CD4-positive, alpha-beta T cell treated with Interleukin-17A for 1 hour (primary cell): Measurements from ENCODE around the gene FCGR3A.
"Not testable (repeated sequence)": the region's sequence is repeated elsewhere in the genome, so short reads cannot be mapped to it uniquely, and the experiment has no call there.

Experiments
- DNase-seq: peaks from one replicate; pipeline ENCODE4 v3.0.0-alpha.2; 2020

The FCGR3A gene

DNA sequence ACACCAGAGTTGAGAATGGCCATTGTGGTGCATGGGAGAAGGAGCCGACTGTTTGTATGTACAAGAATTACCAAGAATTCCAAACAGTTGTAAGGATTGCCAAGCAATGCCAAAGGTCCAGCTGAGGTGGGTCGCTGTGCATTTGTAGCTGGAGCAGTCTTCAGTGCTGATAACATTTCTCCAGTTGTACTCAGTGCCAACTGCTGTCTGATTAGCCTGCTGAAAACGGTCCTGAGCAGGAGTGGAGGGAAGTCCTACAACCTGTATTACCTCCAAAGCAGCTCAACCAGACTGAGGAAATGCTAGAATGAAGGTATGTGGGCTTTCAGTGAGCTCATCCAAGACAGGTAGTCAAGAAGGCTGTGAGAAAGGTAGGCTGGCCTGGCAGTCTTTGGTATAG lies 6.5 kb upstream of the FCGR3A start:
- DNase-seq: not testable (repeated sequence)

DNA sequence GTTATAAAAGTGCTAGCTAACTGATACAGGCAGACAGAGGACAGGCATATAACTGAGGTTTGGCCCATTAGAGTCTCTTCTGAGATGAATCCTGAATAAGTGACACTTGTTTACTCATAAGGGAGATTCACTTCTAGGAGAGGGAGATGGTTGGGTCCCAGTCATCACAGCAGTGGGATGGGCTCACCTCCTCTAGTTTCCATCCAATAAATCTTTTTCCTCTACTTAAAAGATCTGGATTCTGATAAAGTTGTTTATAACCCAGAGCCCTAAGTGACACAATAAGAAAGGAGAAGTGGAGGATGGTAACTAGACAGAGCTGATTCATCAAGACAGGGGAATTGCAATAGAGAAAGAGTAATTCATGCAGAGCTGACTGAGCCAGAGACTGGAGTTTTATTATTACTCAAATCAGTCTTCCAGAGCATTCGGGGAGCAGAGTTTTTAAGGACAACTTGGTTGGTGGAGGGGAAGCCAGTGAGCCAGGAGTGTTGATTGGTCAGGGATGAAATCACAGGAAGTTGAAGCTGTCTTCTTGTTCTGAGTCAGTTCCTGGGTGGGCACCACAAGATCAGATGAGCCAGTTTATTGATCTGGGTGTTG lies 5.3 kb upstream of the FCGR3A start:
- DNase-seq: peak; percentile 52

DNA sequence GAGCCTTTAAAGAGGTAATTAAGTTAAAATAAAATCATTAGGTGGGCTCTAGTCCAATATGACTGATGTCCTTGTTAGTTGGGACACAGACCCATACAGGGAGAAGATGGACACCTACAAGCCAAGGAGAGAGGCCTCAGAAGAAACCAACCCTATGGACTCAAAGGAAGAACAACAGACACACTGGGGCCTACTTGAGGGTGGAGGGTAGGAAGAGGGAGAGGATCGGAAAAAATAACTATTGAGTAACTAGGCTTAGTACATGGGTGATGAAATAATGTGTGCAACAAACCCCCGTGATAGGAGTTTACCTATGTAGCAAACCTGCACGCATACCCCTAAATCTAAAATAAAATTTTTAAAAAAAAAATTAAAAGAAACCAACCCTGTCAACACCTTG lies 4.7 kb upstream of the FCGR3A start:
- DNase-seq: not testable (repeated sequence)

DNA sequence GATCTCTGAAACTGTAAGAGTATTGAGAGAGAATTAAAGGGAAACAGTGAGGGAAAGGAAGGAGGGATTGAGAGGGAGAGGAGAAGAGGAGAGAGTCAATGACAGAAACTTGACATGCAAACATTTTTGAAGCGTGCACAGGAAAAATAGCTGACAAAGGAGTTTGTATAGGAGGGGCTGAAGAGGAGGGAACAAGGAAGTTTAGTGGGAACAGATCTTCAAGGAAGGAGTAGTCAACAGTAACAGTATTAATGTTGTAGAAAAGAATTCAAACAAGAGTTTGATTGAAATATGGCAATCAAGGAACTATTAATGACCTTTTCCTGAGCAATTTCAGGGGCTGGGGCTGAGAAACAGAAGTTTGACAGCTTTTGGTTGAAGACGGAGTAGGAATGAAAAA lies 4.0 kb upstream of the FCGR3A start:
- DNase-seq: not testable (repeated sequence)

DNA sequence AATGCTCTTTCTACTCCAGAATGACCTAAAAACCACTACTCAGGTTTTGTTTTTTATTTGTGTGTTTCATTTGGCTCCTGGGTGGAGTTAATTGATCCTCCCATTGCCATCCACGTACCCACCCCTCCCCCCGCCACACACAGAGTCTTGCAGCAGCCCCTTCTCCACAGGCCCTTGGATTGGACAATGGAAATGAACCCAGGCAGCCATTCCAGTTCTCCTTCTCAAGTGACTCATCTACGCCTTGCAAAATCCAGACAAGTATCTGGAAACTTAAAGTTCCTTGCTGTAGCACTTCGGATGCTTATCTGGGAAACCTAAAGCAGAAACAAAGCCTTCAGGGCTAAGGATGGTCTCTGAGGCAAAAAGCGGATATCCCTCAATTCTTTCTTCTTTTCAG lies 1.3 kb upstream of the FCGR3A start:
- DNase-seq: not testable (repeated sequence)

DNA sequence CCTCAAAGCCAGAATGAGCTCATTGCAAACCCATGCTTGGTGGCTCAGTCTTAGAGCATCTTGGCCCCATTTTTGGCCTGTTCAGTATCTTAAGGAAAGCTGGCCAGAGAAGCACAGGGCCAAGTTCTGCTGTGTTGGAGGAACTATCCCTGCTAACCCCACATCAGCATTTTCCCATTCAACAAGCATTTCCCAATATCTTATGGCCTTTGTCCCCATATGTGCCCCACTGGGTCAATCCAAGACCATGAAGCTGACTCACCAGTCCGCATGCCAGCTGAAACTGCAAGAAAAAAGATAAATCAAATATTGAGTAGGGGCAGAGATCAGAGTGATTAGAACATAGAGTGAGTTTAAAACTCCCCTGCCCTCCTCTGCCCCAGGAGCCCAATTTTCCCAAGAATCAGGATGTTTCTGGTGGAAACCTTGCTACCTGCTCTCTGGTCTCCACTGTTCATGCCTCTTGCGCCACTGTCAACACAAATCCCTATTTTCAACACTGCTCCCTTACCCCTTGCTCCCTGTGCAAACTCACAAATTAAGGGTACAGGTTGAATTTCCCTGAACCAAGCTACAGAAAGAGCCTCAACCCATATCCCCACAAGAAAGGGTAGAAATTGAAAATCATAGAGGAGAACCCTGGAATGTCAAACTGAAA lies 740 bp downstream of the FCGR3A start:
- DNase-seq: not testable (repeated sequence)

DNA sequence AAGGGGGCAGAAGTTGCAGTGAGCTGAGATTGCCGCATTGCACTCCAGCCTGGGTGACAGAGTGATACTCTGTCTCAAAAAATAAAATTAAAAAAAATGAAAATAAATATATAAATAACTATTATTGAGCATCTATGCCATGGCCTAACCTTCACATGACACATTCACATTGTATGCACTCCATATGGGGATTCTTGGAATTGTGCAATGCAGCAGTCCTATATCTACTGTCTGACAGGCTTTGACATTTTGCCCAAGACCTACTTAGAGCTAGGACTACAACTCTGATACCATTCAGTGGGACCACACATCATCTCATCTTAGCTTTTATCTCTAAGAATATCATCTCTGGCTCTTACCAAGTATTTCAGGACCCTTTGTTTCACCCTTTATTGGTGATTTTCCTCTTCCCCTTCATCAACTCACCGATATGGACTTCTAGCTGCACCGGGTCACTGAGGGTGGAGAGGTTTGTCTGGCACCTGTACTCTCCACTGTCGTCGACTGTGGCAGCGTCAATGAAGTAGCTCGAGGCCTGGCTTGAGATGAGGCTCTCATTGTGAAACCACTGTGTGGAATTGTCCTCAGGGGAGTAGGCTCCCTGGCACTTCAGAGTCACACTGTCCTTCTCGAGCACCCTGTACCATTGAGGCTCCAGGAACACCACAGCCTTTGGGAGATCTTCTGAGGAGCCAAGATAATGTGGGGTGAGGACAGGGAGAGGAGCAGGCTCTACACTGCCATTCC lies 1.4 kb downstream of the FCGR3A start:
- peak; percentile 22 for DNase-seq

DNA sequence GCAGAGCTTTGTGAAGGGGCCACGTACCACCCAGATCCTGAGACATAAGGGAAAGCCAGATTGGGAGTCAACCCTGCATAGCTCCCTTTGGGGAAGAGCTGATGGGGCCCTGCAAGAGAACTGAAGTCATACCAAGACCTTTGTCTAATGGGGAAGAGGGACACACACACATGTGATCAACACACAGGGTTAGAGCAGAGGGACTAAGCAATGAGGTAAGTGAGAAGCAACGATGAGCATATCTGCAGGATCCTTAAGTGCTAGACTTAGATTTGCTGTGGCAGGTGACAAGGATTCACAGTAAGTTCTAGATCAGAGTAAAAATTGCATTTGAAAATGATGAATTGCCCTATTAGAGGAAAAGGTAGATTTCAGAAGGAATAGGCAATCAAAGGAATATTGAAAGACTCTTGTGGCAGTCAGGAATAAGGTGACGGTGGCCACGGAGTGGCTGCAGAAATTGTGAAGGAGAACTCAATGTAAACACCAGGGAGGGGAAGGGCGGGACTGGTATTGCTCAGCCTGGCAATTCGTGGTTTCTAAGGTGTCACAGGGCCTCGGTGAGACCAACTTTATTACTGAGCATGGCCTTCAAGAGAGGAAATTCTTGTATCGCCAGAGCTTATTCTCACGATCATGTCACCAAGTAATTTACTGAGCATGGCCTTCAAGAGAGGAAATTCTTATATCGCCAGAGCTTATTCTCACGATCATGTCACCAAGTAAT lies 4.5 kb downstream of the FCGR3A start:
- peak; percentile 49 for DNase-seq

DNA sequence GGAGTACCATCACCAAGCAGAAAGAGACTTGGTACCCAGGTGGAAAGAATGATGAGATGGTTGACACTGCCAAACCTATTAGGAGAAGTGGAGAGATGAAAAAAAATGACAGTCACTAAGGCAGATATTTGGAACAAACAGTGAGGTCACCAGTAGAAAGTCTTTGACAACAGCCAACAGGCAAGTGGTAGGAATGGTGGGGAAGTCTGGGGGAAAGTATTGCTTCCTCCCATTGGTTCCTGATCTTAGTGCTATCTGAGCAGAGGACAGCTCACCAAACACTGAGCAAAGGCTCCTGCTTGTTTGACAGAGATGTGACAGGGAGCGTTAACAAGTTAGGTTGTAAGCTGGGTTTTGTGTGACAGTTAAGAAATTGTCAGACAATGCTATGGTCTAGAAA lies 6.5 kb downstream of the FCGR3A start:
- DNase-seq: peak; percentile 32

DNA sequence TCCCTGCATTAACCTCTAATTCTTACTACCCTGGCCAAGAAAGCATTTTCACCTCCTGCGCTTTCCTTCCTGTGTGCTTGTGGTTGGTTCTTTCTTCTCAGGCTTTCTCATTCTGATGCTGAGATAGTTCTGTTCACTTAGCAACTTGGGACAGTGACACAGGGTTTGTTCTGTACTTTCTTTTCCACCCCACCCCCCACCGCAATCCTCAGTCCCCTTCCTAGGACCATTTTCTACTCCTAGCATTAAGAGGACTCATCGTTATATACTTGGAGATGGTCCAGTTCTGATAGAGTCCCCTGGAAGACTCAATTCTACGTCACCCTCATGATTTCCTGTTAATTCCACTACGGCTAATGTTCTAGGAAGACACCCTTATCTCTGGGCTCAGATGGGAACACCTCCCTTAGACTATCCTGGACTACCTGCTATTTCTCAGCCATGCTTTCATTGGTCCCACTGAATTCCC lies 7.5 kb downstream of the FCGR3A start:
- peak; percentile 84 for DNase-seq

DNA sequence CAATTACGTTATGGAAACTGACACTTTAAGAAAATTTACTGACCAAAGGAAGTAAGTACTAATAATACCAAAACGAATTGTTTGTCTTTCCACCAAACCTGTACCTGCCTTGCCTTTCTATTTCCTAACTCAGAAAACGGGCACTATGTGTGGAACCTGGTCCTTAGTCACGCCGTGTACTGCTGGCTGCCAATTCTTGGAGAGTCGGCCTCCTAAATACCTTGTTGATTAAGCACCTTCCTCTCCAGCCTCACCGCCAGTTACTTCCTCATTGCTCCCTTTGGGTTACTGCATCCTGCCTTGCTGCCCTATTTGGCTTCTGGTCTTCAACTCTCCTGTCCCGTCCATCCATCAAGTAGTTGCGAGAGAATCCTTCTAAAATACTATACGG lies 9.1 kb downstream of the FCGR3A start:
- DNase-seq: not testable (repeated sequence)

DNA sequence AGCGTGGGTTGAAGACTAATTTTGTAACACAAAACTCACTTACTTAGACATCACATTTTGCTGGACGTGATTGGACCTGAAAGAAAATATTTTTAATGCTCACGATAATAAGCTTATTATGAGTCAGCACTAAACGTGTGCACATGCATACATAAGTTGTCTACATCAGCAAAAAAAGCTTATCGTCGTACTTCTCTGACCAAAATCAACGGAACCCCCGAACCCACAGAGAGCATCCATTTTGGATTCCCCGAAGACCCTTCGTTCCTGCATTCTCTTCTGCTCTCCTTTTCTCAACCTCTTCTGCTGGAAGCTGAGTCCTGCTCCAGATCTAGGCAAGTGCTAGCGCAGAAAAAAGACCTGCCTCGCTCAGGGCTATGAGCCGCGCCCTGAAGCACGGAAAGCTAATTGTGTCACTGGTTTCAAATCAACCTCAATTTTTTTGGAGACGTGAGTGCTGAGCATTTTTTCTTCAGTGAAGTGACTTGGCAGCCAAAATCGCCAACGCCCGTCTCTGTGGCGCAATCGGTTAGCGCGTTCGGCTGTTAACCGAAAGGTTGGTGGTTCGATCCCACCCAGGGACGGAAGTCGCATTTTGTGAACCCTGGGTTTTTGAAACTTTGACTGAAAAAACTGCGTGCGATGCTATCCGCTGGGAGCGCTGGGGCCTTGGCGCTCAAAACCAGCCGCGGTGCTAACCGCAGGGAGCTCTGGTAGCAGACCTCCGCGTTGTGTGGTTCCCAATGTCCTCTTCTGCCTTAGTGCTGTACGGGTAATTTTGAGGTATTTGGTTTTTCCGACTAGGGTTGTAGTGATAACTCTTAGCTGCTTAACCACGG lies 9.7 kb downstream of the FCGR3A start:
- DNase-seq: peak; percentile 94

DNA sequence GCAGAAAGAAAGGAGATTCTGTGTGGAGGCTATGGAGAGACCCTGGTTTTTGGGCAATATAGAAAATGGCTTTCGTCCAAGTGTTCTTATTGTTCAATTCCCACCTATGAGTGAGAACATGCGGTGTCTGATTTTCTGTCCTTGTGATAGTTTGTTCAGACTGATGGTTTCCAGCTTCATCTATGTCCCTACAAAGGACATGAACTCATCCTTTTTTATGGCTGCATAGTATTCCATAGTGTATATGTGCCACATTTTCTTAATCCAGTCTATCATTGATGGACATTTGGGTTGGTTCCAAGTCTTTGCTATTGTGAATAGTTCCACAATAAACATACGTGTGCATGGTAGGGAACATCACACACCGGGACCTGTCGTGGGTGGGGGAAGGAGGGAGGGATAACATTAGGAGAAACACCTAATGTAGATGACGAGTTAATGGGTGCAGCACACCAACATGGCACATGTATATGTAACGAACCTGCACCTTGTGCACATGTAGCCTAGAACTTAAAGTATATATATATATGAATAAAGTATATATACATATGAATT lies 10.6 kb downstream of the FCGR3A start:
- not testable (repeated sequence) for DNase-seq

DNA sequence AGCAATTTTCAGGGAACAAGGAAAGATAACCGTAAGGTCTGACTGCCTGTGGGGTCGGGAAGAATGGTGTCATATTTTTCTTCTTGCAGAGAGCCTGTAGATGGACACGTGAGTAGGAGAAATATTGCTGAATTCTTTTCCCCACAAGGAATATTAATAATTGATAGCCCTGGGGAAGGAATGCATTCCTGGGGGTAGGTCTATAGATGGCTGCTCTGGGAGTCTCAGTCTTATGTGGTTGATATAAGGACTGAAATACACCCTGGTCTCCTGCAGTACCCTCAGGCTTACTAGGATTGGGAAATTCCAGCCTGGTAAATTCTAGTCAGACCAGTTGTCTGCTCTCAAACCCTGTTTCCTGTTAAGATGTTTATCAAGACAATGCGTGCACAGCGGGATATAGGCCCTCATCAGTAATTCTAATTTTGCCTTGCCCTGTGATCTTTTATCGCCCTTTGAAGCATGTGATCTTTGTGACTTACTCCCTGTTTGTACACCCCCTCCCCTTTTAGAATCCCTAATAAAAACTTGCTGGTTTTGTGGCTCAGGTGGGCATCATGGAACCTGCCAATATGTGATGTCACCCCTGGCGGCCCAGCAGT lies 12.4 kb downstream of the FCGR3A start:
- not testable (repeated sequence) for DNase-seq

DNA sequence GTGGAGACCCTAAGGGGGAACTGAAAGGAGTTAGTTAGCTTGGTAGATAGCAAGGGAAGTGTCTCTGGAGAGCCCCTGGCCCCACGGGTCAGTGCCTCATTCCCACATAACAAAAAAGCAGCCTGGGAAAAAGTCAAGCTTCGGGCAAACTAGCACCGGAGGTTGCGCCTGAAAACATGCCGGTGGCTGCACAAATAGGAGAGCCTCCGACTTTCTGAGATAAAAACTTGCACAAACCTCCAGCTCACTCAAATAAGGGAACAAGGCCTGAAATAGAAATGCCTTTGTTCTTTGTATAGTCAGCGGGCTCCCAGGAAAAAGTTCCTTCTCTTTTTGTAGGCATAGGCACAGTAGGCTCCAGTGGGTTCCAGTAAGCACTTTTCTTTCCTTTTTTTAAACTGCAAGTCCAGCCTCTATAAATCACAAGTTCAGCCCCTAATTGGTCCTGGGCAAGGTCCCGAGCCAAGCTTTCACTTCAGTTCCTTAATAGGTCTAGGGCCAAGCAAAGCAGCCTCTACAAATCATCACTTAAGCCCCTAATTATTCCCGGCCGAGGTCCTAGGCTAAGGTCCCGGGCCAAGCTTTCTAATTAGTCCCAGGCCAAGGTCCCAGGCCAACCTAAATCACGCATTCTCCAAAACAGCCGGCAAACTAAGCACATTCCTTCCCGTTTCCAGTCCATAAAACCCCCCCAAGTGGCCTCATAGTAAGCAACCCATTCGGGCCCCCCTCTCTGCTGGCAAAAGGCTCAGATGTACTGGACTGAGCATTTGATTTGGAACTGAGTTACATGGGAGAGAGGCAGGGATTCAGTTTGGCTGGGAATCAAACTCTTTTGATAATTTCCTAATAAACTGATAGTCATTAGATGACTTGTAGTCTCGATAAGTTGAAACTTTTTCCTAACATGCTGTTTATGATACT lies 16.7 kb downstream of the FCGR3A start:
- DNase-seq: not testable (repeated sequence)

DNA sequence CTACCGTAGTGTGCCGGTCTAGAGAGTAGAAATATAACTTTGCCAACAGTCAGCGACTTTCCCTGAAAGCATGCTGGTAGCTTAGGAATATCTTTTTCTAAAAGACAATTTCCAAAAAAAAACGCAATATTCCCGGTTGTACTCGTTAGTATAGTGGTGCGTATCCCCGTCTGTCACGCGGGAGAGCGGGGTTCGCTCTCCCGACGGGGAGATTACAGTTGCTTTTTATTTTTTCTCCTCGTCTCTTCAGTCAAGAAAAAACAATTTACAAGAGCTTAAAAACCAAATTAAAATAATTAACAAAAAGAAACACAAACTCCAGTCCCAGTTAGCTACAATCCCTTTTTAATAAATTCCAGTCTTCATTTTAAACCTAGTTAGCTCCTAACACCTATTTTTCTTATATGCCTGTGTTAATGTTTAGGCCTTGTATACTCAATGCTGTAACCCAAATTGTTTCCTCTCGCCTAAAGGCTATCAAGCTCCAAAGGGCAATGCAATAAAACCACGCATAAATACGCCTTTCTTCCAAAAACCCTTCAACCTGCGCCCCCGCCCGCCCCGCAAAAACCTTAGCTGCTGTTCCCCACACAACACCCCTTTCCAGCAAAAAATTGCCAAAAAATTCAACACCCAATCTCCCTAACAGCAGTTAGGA lies 17.5 kb downstream of the FCGR3A start:
- no peak for DNase-seq

DNA sequence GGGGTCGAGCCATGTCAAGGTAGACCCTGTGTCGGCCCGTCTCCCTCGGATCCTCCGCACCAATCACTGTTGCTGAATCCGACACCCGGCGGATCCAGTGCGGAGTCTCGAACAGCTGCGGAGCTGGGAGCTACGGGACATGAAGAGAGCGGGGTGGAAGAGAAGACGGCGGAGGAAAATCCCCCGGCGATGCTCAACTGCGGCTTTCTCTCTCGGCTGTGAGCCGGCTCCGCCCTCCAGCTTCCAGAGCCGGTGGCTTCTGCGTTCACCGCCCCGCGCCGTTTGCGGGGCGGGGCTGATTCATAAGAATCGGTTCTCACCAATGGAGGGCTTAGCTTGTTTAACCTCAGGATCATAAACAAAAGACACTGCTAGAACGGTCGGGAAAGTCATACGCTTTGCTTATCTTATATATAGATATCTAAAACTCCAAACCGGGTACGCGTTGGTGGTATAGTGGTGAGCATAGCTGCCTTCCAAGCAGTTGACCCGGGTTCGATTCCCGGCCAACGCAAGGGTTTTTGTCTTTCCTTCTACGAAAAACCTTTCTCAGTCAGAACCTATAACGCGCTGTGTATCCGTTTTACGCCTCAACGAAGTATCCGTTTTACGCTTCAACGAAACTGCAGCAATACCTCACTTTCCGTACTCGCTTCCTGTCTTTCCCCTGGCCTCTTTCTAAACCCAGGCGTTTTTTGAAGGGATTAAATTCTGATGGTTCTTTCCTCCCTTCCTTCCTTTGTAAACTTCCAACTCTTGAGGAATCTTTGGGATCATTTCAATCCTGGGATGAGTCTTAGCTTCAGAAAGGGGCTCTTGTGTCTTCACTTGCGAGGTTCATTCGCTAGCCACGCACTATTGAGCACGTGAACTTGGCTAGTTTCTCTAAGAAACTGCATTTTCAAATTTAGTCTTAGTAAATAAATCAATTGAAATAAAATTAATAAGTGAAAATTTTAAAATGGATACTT lies 18.7 kb downstream of the FCGR3A start:
- DNase-seq: peak; percentile 96

DNA sequence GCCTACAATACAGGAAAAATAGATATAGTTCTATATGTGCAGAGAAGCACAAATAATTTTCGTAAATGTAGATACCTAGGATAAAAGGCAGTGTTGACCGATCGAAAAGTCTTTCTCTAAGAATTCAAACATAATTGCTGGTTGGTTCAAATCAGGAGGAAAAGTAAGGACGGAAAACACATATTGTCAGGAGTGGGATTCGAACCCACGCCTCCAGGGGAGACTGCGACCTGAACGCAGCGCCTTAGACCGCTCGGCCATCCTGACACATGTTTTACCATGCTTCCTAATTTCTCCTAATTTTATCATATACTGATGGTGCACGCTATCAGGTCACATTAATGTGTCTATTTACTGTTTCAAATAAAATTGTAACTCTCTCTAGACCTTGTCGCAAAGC lies 19.5 kb downstream of the FCGR3A start:
- DNase-seq: peak; percentile 87
